Measurements from ENCODE around the gene PNO1.

- TF ChIP-seq POLR2A (IDR thresholded peaks at IDR 0.05; ENCODE audit: low read depth, low read length) (no peak), POLR2AphosphoS5 (IDR thresholded peaks at IDR 0.05; ENCODE audit: low read depth, low read length) (no peak), TAF1 (IDR thresholded peaks at IDR 0.05; ENCODE audit: low read depth, low read length) (no peak), PAX5 (IDR thresholded peaks at IDR 0.05; ENCODE audit: insufficient read depth, low read length, severe bottlenecking) (no peak), POU2F2 (IDR thresholded peaks at IDR 0.05; ENCODE audit: low read depth, low read length) (no peak)
Measured at GRCh38 chr2:68206793-68207192, 49.1 kb downstream of the PNO1 start.
